ENCODE measurements around the gene FNDC3B. TPM values are rescaled to one million over a fixed set of nuclear protein-coding genes. Genes with fewer than 3 reads are reported as not detected.

The FNDC3B gene
- total RNA-seq, 1 donor from 2014 or later = 29.0 TPM

DNA sequence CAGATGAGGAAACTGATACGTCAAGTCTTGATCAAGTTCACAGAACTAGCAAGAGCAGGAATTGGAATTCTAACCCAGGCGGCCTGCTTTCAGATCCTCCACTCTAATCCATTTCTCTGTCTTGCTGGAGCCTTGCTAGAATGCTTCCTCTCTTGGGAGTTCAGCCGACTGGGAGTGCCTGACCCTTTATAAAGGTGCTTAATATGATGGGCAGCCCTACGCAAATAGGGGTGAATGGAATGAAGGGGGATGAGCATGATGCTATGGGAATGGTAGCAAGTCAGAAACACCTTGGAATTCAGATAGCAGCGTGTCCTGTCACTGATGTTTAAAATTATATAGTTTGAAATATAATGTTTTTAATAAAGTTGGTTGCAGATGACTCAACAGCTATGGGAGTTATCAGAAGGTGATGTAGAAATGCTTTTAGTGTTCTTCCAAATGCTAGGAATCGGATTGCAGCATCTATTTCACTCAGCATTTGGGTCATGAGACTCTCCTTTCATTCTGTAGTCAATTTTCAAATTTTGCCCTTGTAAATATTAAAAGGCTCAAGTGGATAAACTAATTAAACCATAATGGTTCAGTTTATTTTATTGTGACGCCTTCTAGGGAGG lies 150.7 kb downstream of the FNDC3B start:
- H3K36me3 Mint-ChIP-seq (ENCODE audit: low read depth) = no peaks in the 10 kb centered on the region
- H3K9me3 Mint-ChIP-seq = no peaks in the 10 kb centered on the region
- H3K4me3 Mint-ChIP-seq = no peak overlapping the region
- no peak overlapping the region for H3K27ac Mint-ChIP-seq
- DNase-seq (ENCODE audit: low spot score) = no peak
- intact Hi-C loops (cut with micrococcal nuclease) = no loop called here
- no peaks in the 10 kb centered on the region for H3K4me1 Mint-ChIP-seq (ENCODE audit: low read depth)
- H3K27me3 Mint-ChIP-seq (ENCODE audit: insufficient read depth) = no peaks in the 10 kb centered on the region

DNA sequence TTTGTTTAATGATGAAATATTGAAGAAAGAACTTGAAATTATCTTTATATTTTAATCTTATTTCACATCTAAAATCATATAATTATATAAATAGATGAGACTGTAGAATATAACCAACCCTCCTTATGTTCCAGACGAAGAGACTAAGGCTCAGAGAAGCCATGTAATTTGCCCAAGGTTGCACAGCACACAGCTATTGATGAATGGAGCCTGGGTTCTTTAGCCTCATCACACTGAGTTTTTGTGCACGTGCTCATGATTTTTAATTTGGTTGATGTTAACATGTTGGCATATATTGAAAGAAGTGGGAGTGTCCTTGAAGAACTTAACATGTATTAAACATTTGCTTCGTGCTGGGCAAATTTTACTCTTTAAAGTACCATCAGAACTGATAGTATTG lies 151.6 kb downstream of the FNDC3B start:
- Mint-ChIP-seq H3K9me3 (no peaks in the 10 kb centered on the region), H3K36me3 (ENCODE audit: low read depth) (no peaks in the 10 kb centered on the region), H3K4me3 (no peak overlapping the region), H3K27ac (no peak overlapping the region), H3K4me1 (ENCODE audit: low read depth) (no peaks in the 10 kb centered on the region), H3K27me3 (ENCODE audit: insufficient read depth) (no peaks in the 10 kb centered on the region)
- no peak for DNase-seq (ENCODE audit: low spot score)
- intact Hi-C loops (cut with micrococcal nuclease) = no loop called here

DNA sequence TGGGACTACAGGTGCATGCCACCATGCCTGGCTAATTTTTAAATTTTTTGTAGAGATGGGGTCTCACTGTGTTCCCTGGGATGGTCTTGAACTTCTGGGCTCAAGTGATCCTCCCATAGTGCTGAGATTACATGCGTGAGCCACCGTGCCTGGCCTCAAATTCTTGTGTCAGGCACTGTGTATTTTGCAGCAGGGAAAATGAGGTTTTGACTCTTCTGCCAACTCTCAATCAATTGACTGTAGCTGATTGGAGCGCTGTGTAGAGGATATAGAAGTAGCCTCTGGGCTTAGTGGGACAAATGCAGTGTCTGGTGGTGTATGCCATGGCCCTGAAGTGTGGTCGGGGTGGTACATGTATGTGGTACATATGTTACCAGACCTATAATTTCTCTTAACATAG lies 152.3 kb downstream of the FNDC3B start:
- no peak overlapping the region for H3K4me3 Mint-ChIP-seq
- no peaks in the 10 kb centered on the region for H3K36me3 Mint-ChIP-seq (ENCODE audit: low read depth)
- intact Hi-C loops (cut with micrococcal nuclease) = no loop called here
- no peak overlapping the region for H3K27ac Mint-ChIP-seq
- H3K9me3 Mint-ChIP-seq = no peaks in the 10 kb centered on the region
- H3K4me1 Mint-ChIP-seq (ENCODE audit: low read depth) = no peaks in the 10 kb centered on the region
- H3K27me3 Mint-ChIP-seq (ENCODE audit: insufficient read depth) = no peaks in the 10 kb centered on the region
- no peak for DNase-seq (ENCODE audit: low spot score)

DNA sequence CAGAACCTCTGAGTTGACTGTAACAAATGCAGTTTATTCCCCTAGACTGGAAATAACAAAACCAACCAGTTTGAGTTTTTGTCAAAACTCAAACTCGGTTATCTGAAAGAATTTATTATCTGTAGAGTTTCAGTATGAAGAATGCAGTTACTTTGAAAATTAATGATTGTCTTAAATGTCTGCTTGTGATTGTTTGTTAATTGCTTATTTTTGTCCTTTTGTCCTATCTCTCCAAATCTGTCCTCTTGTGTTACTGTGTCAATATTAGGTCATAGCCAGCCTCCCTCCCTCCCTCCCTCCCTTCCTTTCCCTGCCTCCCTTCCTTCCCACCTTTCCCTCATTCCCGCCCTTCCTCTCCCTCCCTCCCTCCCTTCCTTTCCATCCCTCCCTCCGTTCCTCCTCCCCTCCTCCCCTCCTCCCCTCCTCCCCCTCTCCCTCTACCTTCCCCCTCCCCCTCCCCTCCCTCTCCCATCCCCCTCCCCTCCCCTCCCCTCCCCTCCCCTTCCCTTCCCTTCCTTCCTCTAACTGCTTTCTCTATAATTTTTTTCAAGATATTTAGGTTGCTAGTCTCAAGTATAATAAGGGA lies 153.5 kb downstream of the FNDC3B start:
- intact Hi-C loops (cut with micrococcal nuclease) = no loop called here
- H3K36me3 Mint-ChIP-seq (ENCODE audit: low read depth) = no peaks in the 10 kb centered on the region
- H3K27ac Mint-ChIP-seq = no peak overlapping the region
- no peaks in the 10 kb centered on the region for H3K9me3 Mint-ChIP-seq
- DNase-seq (ENCODE audit: low spot score) = no peak
- no peaks in the 10 kb centered on the region for H3K4me1 Mint-ChIP-seq (ENCODE audit: low read depth)
- no peaks in the 10 kb centered on the region for H3K27me3 Mint-ChIP-seq (ENCODE audit: insufficient read depth)
- no peak overlapping the region for H3K4me3 Mint-ChIP-seq

DNA sequence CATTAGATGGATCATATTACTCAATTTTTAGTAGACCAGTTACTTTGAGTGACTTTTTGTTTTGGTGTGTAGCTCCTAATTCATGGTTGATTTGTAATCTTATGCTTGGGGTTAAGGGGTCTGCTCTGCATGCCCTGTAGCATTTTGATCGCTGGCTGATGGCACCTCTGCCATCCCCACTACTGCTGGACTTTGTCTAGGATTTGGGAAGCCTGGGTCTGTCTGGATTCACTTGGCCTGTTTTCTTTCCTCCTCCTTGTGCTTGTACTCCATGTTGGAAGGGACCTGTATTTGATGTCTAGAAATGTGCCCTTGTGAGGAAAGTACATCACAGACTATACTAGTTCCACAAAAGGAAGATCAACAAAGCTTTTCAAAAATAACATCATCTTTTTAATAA lies 154.1 kb downstream of the FNDC3B start:
- Mint-ChIP-seq H3K4me3 (no peak overlapping the region), H3K36me3 (ENCODE audit: low read depth) (peaks cover under 1% of the 10 kb centered on the region), H3K27ac (no peak overlapping the region), H3K27me3 (ENCODE audit: insufficient read depth) (no peaks in the 10 kb centered on the region), H3K4me1 (ENCODE audit: low read depth) (no peaks in the 10 kb centered on the region), H3K9me3 (no peaks in the 10 kb centered on the region)
- no peak for DNase-seq (ENCODE audit: low spot score)
- intact Hi-C loops (cut with micrococcal nuclease) = no loop called here

DNA sequence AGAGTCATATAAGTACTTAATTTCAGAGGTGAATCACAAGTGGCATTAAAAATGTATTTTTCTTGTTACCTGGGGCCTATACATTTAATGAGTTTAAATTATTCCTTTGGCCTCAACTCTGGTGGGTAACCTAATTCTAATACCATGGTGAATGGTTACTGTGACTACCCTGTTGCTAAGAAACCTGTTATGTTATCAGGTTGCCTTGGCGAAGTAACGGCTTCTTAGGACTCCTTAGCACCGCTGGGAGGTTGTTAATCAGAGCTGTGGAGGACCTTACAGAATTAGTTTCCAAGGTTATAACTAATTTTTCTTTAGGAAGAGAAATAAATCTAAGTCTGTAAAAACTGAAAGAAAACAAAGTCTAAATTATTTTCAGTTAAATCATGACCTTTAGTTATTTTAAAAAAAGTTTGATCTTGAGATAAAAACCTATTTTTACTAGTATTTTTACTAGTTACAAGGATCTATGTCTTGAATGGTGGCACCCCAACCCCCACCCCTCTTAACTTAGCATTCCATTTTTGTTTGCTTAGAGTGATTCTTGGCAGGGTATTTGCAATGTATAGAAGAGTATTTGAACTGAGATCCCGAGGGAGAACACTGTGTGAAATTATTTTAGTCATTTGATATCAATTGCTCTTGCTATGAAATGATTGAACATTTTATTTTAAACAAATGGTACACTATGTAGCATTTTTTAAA lies 155.5 kb downstream of the FNDC3B start:
- H3K27ac Mint-ChIP-seq = no peak overlapping the region
- DNase-seq (ENCODE audit: low spot score) = no peak
- no peaks in the 10 kb centered on the region for H3K9me3 Mint-ChIP-seq
- H3K4me1 Mint-ChIP-seq (ENCODE audit: low read depth) = no peaks in the 10 kb centered on the region
- H3K36me3 Mint-ChIP-seq (ENCODE audit: low read depth) = peaks cover 4% of the 10 kb centered on the region
- no peaks in the 10 kb centered on the region for H3K27me3 Mint-ChIP-seq (ENCODE audit: insufficient read depth)
- intact Hi-C loops (cut with micrococcal nuclease) = no loop called here
- no peak overlapping the region for H3K4me3 Mint-ChIP-seq

DNA sequence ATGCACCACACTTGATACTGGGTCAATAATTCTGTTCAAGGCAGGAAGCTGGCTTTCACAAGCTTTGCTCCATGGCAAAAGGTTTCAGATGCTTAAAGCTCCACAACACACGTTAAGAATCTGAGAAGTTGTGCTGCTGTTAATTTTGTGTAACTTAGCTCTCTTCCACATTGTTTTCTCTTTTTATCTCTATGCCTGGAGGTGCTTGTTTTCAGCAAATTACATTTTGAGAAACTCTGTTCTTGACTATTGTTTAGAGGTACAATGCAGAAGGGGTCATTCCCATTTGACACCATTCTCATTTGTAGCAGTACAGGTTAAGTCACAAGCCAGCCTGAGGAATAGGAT lies 156.0 kb downstream of the FNDC3B start:
- Mint-ChIP-seq H3K27me3 (ENCODE audit: insufficient read depth) (no peaks in the 10 kb centered on the region), H3K27ac (no peak overlapping the region), H3K36me3 (ENCODE audit: low read depth) (peaks cover 6% of the 10 kb centered on the region), H3K4me3 (no peak overlapping the region), H3K9me3 (no peaks in the 10 kb centered on the region), H3K4me1 (ENCODE audit: low read depth) (no peaks in the 10 kb centered on the region)
- DNase-seq (ENCODE audit: low spot score) = no peak
- intact Hi-C loops (cut with micrococcal nuclease) = no loop called here

DNA sequence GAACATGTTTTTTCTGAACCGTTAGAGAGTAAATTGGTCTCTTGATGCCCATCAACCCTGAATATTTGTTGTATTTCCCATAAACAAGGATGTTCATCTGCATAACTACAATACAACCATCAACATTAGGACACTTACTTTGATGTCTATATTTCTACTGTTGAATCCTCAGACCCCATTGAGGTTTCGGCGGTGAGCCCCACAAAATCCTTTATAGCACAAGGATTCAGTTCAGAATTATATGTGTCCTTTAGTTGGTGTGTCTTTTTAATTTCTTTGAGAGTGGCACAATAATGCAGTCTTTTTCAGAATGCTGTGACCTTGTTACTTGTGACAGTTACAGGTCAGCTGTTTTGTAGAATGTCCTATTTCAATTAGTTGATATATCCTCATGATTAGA lies 158.0 kb downstream of the FNDC3B start:
- intact Hi-C loops (cut with micrococcal nuclease) = no loop called here
- Mint-ChIP-seq H3K4me1 (ENCODE audit: low read depth) (no peaks in the 10 kb centered on the region), H3K36me3 (ENCODE audit: low read depth) (peaks cover 6% of the 10 kb centered on the region), H3K27ac (no peak overlapping the region), H3K9me3 (no peaks in the 10 kb centered on the region), H3K27me3 (ENCODE audit: insufficient read depth) (no peaks in the 10 kb centered on the region), H3K4me3 (no peak overlapping the region)
- DNase-seq (ENCODE audit: low spot score) = no peak

DNA sequence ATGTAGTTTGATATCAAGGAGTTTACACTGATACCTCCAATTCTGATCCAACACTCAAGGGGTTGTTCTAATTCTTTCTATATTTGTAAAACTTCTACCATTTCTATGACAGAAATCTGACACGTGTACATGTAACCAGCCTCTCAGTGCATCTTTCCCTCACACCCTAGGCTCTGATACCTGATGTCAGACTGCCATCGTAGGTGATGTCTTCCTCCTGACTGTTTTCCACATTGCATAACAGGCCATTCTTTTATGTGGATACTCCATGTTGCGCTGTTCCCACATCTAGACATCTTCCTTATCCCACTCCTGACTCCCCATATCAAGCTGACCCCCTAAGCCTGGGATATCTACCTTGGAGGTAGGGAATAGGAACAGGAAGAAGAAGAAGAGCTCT lies 159.1 kb downstream of the FNDC3B start:
- no peak for DNase-seq (ENCODE audit: low spot score)
- H3K4me3 Mint-ChIP-seq = no peak overlapping the region
- no peaks in the 10 kb centered on the region for H3K4me1 Mint-ChIP-seq (ENCODE audit: low read depth)
- H3K27me3 Mint-ChIP-seq (ENCODE audit: insufficient read depth) = no peaks in the 10 kb centered on the region
- H3K9me3 Mint-ChIP-seq = no peaks in the 10 kb centered on the region
- H3K36me3 Mint-ChIP-seq (ENCODE audit: low read depth) = peaks cover 6% of the 10 kb centered on the region
- intact Hi-C loops (cut with micrococcal nuclease) = no loop called here
- no peak overlapping the region for H3K27ac Mint-ChIP-seq

DNA sequence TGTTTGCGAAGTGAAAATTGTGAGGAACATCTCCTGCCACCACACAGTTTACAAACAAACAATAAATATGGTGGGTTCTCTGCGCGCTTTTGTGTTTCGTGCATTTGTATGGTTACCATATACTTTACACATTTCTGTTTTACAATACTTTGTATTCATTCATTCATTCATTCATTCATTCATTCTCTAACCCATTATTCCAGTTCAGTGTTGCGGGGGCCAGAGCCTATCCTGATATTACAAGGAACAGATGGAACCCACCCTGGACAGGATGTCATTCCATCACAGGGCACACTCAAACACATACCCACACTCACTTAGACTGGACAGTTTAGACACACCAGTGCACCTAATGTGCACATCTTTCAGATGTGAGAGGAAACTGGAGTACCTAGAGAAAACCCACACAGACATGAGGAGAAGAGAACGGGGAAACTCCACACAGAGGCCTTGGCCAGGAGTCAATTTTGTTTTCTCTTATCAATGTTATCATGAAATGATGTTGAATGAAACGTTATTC lies 160.5 kb downstream of the FNDC3B start:
- intact Hi-C loops (cut with micrococcal nuclease) = no loop called here
- Mint-ChIP-seq H3K4me1 (ENCODE audit: low read depth) (no peaks in the 10 kb centered on the region), H3K36me3 (ENCODE audit: low read depth) (peaks cover 11% of the 10 kb centered on the region), H3K4me3 (no peak overlapping the region), H3K27me3 (ENCODE audit: insufficient read depth) (no peaks in the 10 kb centered on the region), H3K9me3 (peaks cover 8% of the 10 kb centered on the region), H3K27ac (no peak overlapping the region)
- no peak for DNase-seq (ENCODE audit: low spot score)

DNA sequence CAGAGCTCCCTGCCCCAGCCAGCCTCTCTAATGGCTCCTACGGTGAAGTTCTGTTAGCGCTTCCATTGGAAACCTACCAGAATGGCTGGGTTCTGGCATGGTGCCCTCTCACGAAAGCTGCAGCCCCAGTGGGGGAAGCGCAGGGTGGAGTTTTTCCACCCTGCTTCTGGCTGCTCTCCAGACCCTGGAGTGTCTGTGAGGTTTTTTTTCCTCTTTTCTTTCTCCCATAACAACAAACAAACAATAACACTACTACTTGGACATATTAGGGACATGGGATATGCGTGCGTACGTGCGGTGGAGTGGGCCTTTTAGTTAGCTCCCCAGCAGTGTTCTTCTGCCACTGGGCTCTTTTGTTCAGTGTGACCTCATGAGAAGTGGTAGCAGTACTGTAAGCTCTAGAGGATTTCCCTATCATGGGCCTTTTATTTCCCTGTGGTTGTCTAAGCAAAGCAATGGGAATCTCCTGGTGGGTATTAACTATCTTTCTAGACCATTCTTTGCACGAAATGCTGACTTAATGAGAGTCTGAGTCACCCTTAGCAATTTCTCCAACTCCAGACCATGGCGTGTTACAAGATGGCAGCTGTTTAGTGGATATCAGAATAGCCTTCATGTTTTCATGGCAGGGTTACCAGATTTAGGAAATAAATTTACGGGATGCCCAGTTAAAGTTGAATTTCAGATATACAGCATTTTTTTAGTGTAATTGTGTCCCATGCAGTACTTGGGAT lies 161.9 kb downstream of the FNDC3B start:
- peaks cover 15% of the 10 kb centered on the region for H3K36me3 Mint-ChIP-seq (ENCODE audit: low read depth)

DNA sequence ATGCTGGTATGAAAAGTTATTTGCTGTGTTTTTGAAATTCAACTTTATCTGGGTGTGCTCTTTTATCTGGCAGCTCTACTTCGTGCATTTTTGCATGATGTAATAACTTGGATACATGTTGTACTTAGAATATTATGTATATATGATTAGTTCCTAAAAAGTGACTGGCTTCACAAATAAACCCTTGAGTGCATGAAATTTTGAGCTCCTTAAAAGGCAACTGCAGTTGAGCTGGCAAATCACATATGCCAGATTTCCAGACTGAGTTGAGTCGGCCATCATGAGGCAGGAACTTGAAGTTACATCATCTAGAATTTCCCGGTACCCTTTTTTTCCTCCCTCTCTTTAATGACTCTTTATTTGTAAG lies 162.5 kb downstream of the FNDC3B start:
- intact Hi-C loops (cut with micrococcal nuclease) = no loop called here
- H3K27ac Mint-ChIP-seq = no peak overlapping the region
- peaks cover 22% of the 10 kb centered on the region for H3K9me3 Mint-ChIP-seq
- H3K27me3 Mint-ChIP-seq (ENCODE audit: insufficient read depth) = no peaks in the 10 kb centered on the region
- H3K36me3 Mint-ChIP-seq (ENCODE audit: low read depth) = peaks cover 18% of the 10 kb centered on the region
- no peaks in the 10 kb centered on the region for H3K4me1 Mint-ChIP-seq (ENCODE audit: low read depth)
- no peak for DNase-seq (ENCODE audit: low spot score)
- H3K4me3 Mint-ChIP-seq = no peak overlapping the region

More for the DNA sequence above, 161.9 kb downstream of the FNDC3B start:
- no peak for DNase-seq (ENCODE audit: low spot score)
- Mint-ChIP-seq H3K27ac (no peak overlapping the region), H3K4me3 (no peak overlapping the region), H3K4me1 (ENCODE audit: low read depth) (no peaks in the 10 kb centered on the region), H3K27me3 (ENCODE audit: insufficient read depth) (no peaks in the 10 kb centered on the region), H3K9me3 (peaks cover 22% of the 10 kb centered on the region)
- intact Hi-C loops (cut with micrococcal nuclease) = no loop called here

DNA sequence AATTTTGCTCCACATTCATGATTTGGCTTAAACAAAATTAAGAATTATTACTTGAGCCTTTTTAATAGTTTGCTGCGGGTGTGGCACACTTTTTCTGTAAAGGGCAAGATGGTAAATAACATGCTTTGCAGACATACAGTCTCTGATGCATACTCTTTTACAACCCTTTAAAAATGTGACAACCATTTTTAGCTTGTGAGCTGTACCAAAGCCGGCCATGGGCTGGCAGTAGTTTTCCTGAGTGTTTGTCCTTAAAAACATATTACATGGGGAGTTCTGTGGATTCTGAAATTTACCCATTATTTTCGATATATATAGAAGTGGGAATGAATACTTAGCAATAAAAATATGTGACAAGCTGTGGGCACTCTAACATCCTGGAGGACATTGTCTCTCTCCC lies 163.4 kb downstream of the FNDC3B start:
- intact Hi-C loops (cut with micrococcal nuclease) = no loop called here
- H3K9me3 Mint-ChIP-seq = peaks cover 22% of the 10 kb centered on the region
- no peak for DNase-seq (ENCODE audit: low spot score)
- H3K27me3 Mint-ChIP-seq (ENCODE audit: insufficient read depth) = no peaks in the 10 kb centered on the region
- no peak overlapping the region for H3K4me3 Mint-ChIP-seq
- H3K4me1 Mint-ChIP-seq (ENCODE audit: low read depth) = no peaks in the 10 kb centered on the region
- peaks cover 18% of the 10 kb centered on the region for H3K36me3 Mint-ChIP-seq (ENCODE audit: low read depth)
- H3K27ac Mint-ChIP-seq = no peak overlapping the region

Measured in activated T-helper 1 cell treated with anti-CD3 and anti-CD28 coated beads, Interleukin-12 subunit alpha, Interleukin-12 subunit beta, Interleukin-2, Interleukin-4 antibody, amounts not matched to agents 30 ng/mL and 10 ng/mL and 1 ng/mL, durations not matched to agents 14 hours and 24 hours and 36 hours (primary cell).